GM23338 (cell line): ENCODE measurements around the gene KAT8. TPM values are rescaled to one million over a fixed set of nuclear protein-coding genes. Genes with fewer than 3 reads are reported as not detected.

ENCODE experiments used
- ATAC-seq: fragments of 200-7000 bp; cut with Tn5 transposase; 3 replicates; pipeline ENCODE4 v1.9.1; 2020
- DNase-seq: peaks from one replicate; pipeline ENCODE4 v3.0.0-alpha.2; 2015; ENCODE audit warnings: low spot score
- H2AFZ ChIP-seq: fragments of 200-600 bp; sonication (generic); 2 replicates; pipeline ENCODE4 v1.8.0; 2016; ENCODE audit warnings: antibody characterized with exemption, mild to moderate bottlenecking, moderate library complexity
- H3F3A ChIP-seq: fragments of 200-600 bp; sonication (generic); replicated peaks from 2 replicates; pipeline ENCODE4 v1.8.0; 2017; ENCODE audit warnings: antibody characterized with exemption, mixed run types, low read depth
- H3K27ac ChIP-seq: fragments of 200-600 bp; sonication (generic); 2 replicates; pipeline ENCODE4 v1.6.1; 2016; ENCODE audit warnings: low read depth
- H3K27me3 ChIP-seq: fragments of 200-600 bp; sonication (generic); 2 replicates; pipeline ENCODE4 v1.8.0; 2016; ENCODE audit warnings: mild to moderate bottlenecking, mixed run types, moderate library complexity; ENCODE audit not compliant: insufficient read depth
- H3K36me3 ChIP-seq: fragments of 200-600 bp; sonication (generic); 2 replicates; pipeline ENCODE4 v1.8.0; 2016; ENCODE audit warnings: mild to moderate bottlenecking; ENCODE audit not compliant: insufficient read depth
- H3K4me1 ChIP-seq: fragments of 200-600 bp; sonication (generic); 2 replicates; pipeline ENCODE4 v1.8.0; 2016; ENCODE audit warnings: mild to moderate bottlenecking, moderate library complexity; ENCODE audit not compliant: insufficient read depth
- H3K4me2 ChIP-seq: fragments of 200-600 bp; sonication (generic); 2 replicates; pipeline ENCODE4 v1.7.1; 2017; ENCODE audit warnings: mixed run types
- H3K4me3 ChIP-seq: fragments of 200-600 bp; sonication (generic); 2 replicates; pipeline ENCODE4 v1.6.1; 2016; ENCODE audit warnings: mixed run types
- H3K79me2 ChIP-seq: fragments of 200-600 bp; sonication (generic); replicated peaks from 2 replicates; pipeline ENCODE4 v1.8.0; 2017; ENCODE audit warnings: mild to moderate bottlenecking; ENCODE audit not compliant: insufficient read depth
- H3K9me2 ChIP-seq: fragments of 200-600 bp; sonication (generic); 2 replicates; pipeline ENCODE4 v1.8.0; 2017; ENCODE audit not compliant: insufficient read depth
- H4K20me1 ChIP-seq: fragments of 200-600 bp; sonication (generic); replicated peaks from 2 replicates; pipeline ENCODE4 v1.8.0; 2017; ENCODE audit warnings: mild to moderate bottlenecking; ENCODE audit not compliant: insufficient read depth
- H3K27ac Mint-ChIP-seq: 2 replicates; pipeline ENCODE4 v1.8.0; 2020; ENCODE audit warnings: inconsistent platforms, mild to moderate bottlenecking, moderate library complexity, mixed read lengths
- H3K27me3 Mint-ChIP-seq: 3 replicates; pipeline ENCODE4 v1.8.0; 2022; ENCODE audit warnings: low read depth, mild to moderate bottlenecking, moderate library complexity, mixed read lengths, inconsistent platforms; ENCODE audit not compliant: insufficient read depth, poor library complexity
- H3K36me3 Mint-ChIP-seq: 3 replicates; pipeline ENCODE4 v1.8.0; 2021; ENCODE audit warnings: low read depth, mild to moderate bottlenecking, inconsistent platforms, moderate library complexity, mixed read lengths
- H3K4me1 Mint-ChIP-seq: 3 replicates; pipeline ENCODE4 v1.8.0; 2020; ENCODE audit warnings: mild to moderate bottlenecking, inconsistent platforms, mixed read lengths
- H3K4me3 Mint-ChIP-seq: 3 replicates; pipeline ENCODE4 v1.8.0; 2021; ENCODE audit warnings: moderate library complexity, mild to moderate bottlenecking, inconsistent platforms, mixed read lengths
- H3K9me3 Mint-ChIP-seq: 3 replicates; pipeline ENCODE4 v1.8.0; 2020; ENCODE audit warnings: moderate library complexity, mild to moderate bottlenecking, inconsistent platforms, mixed read lengths
- ETS1 ChIP-seq: IDR thresholded peaks from 2 replicates; pipeline ENCODE4 v1.6.1; 2016; ENCODE audit warnings: antibody characterized with exemption
- EZH2 ChIP-seq: fragments of 200-600 bp; sonication (generic); IDR thresholded peaks from one replicate; pipeline ENCODE4 v1.8.0; 2017; ENCODE audit warnings: antibody characterized with exemption, mild to moderate bottlenecking, low read depth; ENCODE audit not compliant: unreplicated experiment
- EZH2phosphoT487 ChIP-seq: fragments of 200-600 bp; sonication (generic); IDR thresholded peaks from one replicate; pipeline ENCODE4 v1.8.1; 2018; ENCODE audit warnings: antibody characterized with exemption; ENCODE audit not compliant: unreplicated experiment
- JUNB ChIP-seq: IDR thresholded peaks from one replicate; pipeline ENCODE4 v1.6.1; 2016; ENCODE audit warnings: antibody characterized with exemption; ENCODE audit not compliant: unreplicated experiment
- NANOG ChIP-seq: IDR thresholded peaks from 2 replicates; pipeline ENCODE4 v1.6.1; 2016; ENCODE audit warnings: antibody characterized with exemption, borderline replicate concordance
- POLR2AphosphoS5 ChIP-seq: IDR thresholded peaks from 2 replicates; pipeline ENCODE4 v1.6.1; 2016; ENCODE audit warnings: antibody characterized with exemption, low read depth
- STAT1 ChIP-seq: IDR thresholded peaks from one replicate; pipeline ENCODE4 v1.6.1; 2016; ENCODE audit warnings: antibody characterized with exemption; ENCODE audit not compliant: unreplicated experiment
- ZNF114 ChIP-seq: fragments of 250-450 bp; sonication (Bioruptor Pico); IDR thresholded peaks from 2 replicates; pipeline ENCODE4 v1.5.0; 2020; ENCODE audit warnings: mild to moderate bottlenecking, moderate library complexity
- ZNF331 ChIP-seq: fragments of 250-450 bp; sonication (Bioruptor Pico); IDR thresholded peaks from 2 replicates; pipeline ENCODE4 v1.5.0; 2020; ENCODE audit warnings: low read depth, mild to moderate bottlenecking, moderate library complexity
- polyA plus RNA-seq: library from polyadenylated mRNA; unstranded; fragments of >200 nt; fragmentation: Nextera tagmentation; extraction: Ambion mirVana; gene quantifications from 2 replicates; pipeline ENCODE4 v1.2.1, GENCODE V29; 2016
- total RNA-seq: library from RNA; depleted of rRNA; stranded (reverse); fragments of >200 nt; shearing (Covaris generic); gene quantifications from 2 replicates; pipeline ENCODE4 v1.2.3, GENCODE V29; 2014
- TF ChIP-seq, protein P1 (sequence below): fragments of 250-450 bp; sonication (Bioruptor Pico); IDR thresholded peaks from 2 replicates; pipeline ENCODE4 v1.5.0; 2020; ENCODE audit warnings: mild to moderate bottlenecking, moderate library complexity
- TF ChIP-seq, protein P2 (sequence below), 2 experiments: fragments of 200-600 bp in 1 of 2; sonication (generic) in 1 of 2; conservative IDR thresholded peaks; 2 replicates each; pipeline versions ENCODE4 v1.5.1 to v1.6.1; 2016 to 2017; ENCODE audit warnings: antibody characterized with exemption in 2 of 2, low read depth in 2 of 2, mild to moderate bottlenecking in 2 of 2, moderate library complexity in 1 of 2

Gene KAT8
- total and polyA plus RNA-seq, 2 experiments from 2014 or later: 47.6 to 85.4 TPM

DNA sequence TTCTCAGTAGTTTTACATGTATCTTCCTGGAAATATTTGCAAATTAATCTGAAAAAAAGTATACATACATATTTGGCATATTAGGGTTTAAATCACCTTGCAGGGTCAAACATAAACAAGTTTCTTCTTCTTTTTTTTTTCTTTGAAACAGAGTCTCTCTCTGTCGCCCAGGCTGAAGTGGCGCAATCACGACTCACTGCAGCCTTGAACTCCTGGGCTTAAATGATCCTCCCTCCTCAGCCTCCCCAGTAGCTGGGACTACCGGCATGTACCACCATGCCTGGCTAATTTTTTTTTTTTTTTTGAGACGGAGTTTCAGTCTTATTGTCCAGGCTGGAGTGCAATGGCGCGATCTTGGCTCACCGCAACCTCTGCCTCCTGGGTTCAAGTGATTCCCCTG lies 49.9 kb downstream of the KAT8 start:
- Mint-ChIP-seq H3K9me3 (no peaks in the 10 kb centered on the region; the same call in 1 of the 3 replicates), H3K4me3 (no peak overlapping the region), H3K36me3 (no peaks in the 10 kb centered on the region; the same call in 2 of the 3 replicates), H3K27me3 (peaks cover 6% of the 10 kb centered on the region), H3K4me1 (peaks cover 8% of the 10 kb centered on the region), H3K27ac (no peak overlapping the region)
- no peak overlapping the region for H3K27ac ChIP-seq
- H3K36me3 ChIP-seq: no peaks in the 10 kb centered on the region
- TF ChIP-seq ZNF114: no peak
- no peak for TF ChIP-seq POLR2AphosphoS5
- no peak for TF ChIP-seq EZH2phosphoT487
- no peaks in the 10 kb centered on the region for H3K79me2 ChIP-seq
- peaks cover 3% of the 10 kb centered on the region; the same call in 1 of the 2 replicates for H3K4me1 ChIP-seq
- no peaks in the 10 kb centered on the region for H4K20me1 ChIP-seq
- no peaks in the 10 kb centered on the region for H3K9me2 ChIP-seq
- H3F3A ChIP-seq: no peaks in the 10 kb centered on the region
- no peak overlapping the region for H2AFZ ChIP-seq
- no peak overlapping the region for H3K4me3 ChIP-seq
- no peak for ATAC-seq
- no peak for DNase-seq
- no peak overlapping the region for H3K4me2 ChIP-seq
- H3K27me3 ChIP-seq: no peaks in the 10 kb centered on the region

DNA sequence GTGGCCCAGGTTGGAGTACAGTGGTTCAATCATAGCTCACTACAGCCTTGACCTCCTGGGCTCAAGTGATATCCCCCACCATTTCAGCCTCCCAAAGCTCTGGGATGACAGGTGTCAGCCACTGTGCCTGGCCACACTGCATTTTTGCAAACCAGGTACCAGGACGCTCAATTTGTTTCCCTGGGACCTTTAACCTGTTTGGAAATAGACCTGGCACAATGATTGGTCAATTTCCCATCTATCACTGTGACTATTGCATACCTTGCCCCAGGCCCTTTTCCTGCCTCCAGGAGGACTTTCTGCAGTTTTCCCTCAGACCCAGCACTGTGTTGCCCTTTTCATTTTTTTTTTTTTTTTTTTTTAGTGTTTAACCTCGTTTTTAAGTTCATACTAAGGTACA lies 51.4 kb downstream of the KAT8 start:
- Histone ChIP-seq H3F3A (no peaks in the 10 kb centered on the region), H3K36me3 (no peaks in the 10 kb centered on the region), H3K27me3 (no peaks in the 10 kb centered on the region), H3K27ac (no peak overlapping the region), H3K4me2 (no peak overlapping the region), H3K4me3 (no peak overlapping the region), H2AFZ (no peak overlapping the region), H4K20me1 (no peaks in the 10 kb centered on the region), H3K79me2 (no peaks in the 10 kb centered on the region), H3K9me2 (no peaks in the 10 kb centered on the region), H3K4me1 (peaks cover 3% of the 10 kb centered on the region; the same call in 1 of the 2 replicates)
- H3K4me1 Mint-ChIP-seq: peaks cover 10% of the 10 kb centered on the region
- ATAC-seq (no peak), DNase-seq (no peak)
- no peak overlapping the region for H3K27ac Mint-ChIP-seq
- peaks cover 10% of the 10 kb centered on the region for H3K9me3 Mint-ChIP-seq
- no peaks in the 10 kb centered on the region; the same call in 2 of the 3 replicates for H3K36me3 Mint-ChIP-seq
- TF ChIP-seq POLR2AphosphoS5 (no peak), ZNF114 (no peak), ETS1 (no peak), JUNB (no peak), ZNF331 (CRISPR knock-in tag) (no peak), NANOG (no peak), STAT1 (no peak), EZH2 (no peak)
- TF ChIP-seq, protein P1, sequence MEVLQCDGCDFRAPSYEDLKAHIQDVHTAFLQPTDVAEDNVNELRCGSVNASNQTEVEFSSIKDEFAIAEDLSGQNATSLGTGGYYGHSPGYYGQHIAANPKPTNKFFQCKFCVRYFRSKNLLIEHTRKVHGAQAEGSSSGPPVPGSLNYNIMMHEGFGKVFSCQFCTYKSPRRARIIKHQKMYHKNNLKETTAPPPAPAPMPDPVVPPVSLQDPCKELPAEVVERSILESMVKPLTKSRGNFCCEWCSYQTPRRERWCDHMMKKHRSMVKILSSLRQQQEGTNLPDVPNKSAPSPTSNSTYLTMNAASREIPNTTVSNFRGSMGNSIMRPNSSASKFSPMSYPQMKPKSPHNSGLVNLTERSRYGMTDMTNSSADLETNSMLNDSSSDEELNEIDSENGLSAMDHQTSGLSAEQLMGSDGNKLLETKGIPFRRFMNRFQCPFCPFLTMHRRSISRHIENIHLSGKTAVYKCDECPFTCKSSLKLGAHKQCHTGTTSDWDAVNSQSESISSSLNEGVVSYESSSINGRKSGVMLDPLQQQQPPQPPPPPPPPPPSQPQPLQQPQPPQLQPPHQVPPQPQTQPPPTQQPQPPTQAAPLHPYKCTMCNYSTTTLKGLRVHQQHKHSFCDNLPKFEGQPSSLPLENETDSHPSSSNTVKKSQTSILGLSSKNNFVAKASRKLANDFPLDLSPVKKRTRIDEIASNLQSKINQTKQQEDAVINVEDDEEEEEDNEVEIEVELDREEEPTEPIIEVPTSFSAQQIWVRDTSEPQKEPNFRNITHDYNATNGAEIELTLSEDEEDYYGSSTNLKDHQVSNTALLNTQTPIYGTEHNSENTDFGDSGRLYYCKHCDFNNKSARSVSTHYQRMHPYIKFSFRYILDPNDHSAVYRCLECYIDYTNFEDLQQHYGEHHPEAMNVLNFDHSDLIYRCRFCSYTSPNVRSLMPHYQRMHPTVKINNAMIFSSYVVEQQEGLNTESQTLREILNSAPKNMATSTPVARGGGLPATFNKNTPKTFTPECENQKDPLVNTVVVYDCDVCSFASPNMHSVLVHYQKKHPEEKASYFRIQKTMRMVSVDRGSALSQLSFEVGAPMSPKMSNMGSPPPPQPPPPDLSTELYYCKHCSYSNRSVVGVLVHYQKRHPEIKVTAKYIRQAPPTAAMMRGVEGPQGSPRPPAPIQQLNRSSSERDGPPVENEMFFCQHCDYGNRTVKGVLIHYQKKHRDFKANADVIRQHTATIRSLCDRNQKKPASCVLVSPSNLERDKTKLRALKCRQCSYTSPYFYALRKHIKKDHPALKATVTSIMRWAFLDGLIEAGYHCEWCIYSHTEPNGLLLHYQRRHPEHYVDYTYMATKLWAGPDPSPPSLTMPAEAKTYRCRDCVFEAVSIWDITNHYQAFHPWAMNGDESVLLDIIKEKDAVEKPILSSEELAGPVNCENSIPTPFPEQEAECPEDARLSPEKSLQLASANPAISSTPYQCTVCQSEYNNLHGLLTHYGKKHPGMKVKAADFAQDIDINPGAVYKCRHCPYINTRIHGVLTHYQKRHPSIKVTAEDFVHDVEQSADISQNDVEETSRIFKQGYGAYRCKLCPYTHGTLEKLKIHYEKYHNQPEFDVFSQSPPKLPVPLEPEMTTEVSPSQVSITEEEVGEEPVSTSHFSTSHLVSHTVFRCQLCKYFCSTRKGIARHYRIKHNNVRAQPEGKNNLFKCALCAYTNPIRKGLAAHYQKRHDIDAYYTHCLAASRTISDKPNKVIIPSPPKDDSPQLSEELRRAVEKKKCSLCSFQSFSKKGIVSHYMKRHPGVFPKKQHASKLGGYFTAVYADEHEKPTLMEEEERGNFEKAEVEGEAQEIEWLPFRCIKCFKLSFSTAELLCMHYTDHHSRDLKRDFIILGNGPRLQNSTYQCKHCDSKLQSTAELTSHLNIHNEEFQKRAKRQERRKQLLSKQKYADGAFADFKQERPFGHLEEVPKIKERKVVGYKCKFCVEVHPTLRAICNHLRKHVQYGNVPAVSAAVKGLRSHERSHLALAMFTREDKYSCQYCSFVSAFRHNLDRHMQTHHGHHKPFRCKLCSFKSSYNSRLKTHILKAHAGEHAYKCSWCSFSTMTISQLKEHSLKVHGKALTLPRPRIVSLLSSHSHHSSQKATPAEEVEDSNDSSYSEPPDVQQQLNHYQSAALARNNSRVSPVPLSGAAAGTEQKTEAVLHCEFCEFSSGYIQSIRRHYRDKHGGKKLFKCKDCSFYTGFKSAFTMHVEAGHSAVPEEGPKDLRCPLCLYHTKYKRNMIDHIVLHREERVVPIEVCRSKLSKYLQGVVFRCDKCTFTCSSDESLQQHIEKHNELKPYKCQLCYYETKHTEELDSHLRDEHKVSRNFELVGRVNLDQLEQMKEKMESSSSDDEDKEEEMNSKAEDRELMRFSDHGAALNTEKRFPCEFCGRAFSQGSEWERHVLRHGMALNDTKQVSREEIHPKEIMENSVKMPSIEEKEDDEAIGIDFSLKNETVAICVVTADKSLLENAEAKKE (CRISPR knock-in tag): no peak
- TF ChIP-seq, protein P2, sequence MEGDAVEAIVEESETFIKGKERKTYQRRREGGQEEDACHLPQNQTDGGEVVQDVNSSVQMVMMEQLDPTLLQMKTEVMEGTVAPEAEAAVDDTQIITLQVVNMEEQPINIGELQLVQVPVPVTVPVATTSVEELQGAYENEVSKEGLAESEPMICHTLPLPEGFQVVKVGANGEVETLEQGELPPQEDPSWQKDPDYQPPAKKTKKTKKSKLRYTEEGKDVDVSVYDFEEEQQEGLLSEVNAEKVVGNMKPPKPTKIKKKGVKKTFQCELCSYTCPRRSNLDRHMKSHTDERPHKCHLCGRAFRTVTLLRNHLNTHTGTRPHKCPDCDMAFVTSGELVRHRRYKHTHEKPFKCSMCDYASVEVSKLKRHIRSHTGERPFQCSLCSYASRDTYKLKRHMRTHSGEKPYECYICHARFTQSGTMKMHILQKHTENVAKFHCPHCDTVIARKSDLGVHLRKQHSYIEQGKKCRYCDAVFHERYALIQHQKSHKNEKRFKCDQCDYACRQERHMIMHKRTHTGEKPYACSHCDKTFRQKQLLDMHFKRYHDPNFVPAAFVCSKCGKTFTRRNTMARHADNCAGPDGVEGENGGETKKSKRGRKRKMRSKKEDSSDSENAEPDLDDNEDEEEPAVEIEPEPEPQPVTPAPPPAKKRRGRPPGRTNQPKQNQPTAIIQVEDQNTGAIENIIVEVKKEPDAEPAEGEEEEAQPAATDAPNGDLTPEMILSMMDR (conservative IDR thresholded peaks at IDR 0.05; ENCODE audit: low read depth in 2 of 2): no peak
- H3K27me3 Mint-ChIP-seq: peaks cover 6% of the 10 kb centered on the region
- no peak overlapping the region for H3K4me3 Mint-ChIP-seq
